Chondrocyte (in vitro differentiated cells): ENCODE results near the gene TIE1. TPM values are rescaled to one million over a fixed set of nuclear protein-coding genes. Genes with fewer than 3 reads are reported as not detected.

Source experiments
- DNase-seq: peaks from one replicate; pipeline ENCODE4 v3.0.0; 2021; ENCODE audit warnings: mixed read lengths, low spot score
- H3K27ac Mint-ChIP-seq: one replicate; pipeline ENCODE4 v1.8.0; 2021; ENCODE audit warnings: mild to moderate bottlenecking, moderate library complexity, mixed read lengths; ENCODE audit not compliant: unreplicated experiment
- H3K27me3 Mint-ChIP-seq: 2 replicates; pipeline ENCODE4 v1.8.0; 2021; ENCODE audit warnings: low read depth, mixed read lengths
- H3K36me3 Mint-ChIP-seq: 2 replicates; pipeline ENCODE4 v1.8.0; 2021; ENCODE audit warnings: low read depth, mixed read lengths
- H3K4me1 Mint-ChIP-seq: 2 replicates; pipeline ENCODE4 v1.8.0; 2021; ENCODE audit warnings: low read depth, mild to moderate bottlenecking, mixed read lengths
- H3K4me3 Mint-ChIP-seq: one replicate; pipeline ENCODE4 v1.8.0; 2021; ENCODE audit warnings: mild to moderate bottlenecking, moderate library complexity, mixed read lengths; ENCODE audit not compliant: unreplicated experiment
- H3K9me3 Mint-ChIP-seq: 2 replicates; pipeline ENCODE4 v1.8.0; 2021; ENCODE audit warnings: low read depth, mixed read lengths
- total RNA-seq: library from RNA; stranded (reverse); gene quantifications from 3 replicates; pipeline ENCODE4 v1.2.1, GENCODE V29; 2021
- TF ChIP-seq, protein P1 (sequence below): fragments of 200-600 bp; sonication (generic); IDR thresholded peaks from 2 replicates; pipeline ENCODE4 v1.5.0; 2021; ENCODE audit warnings: antibody characterized with exemption, mild to moderate bottlenecking, moderate library complexity

The TIE1 gene
- total RNA-seq, 1 donor from 2014 or later, result not detected

- Mint-ChIP-seq H3K27ac (peak overlapping the region; percentile 2), H3K27me3 (peaks cover 2% of the 10 kb centered on the region), H3K4me3 (no peak overlapping the region), H3K36me3 (no peaks in the 10 kb centered on the region), H3K9me3 (no peaks in the 10 kb centered on the region), H3K4me1 (peaks cover 12% of the 10 kb centered on the region)
- peak; percentile 34 for DNase-seq
- TF ChIP-seq, protein P1, sequence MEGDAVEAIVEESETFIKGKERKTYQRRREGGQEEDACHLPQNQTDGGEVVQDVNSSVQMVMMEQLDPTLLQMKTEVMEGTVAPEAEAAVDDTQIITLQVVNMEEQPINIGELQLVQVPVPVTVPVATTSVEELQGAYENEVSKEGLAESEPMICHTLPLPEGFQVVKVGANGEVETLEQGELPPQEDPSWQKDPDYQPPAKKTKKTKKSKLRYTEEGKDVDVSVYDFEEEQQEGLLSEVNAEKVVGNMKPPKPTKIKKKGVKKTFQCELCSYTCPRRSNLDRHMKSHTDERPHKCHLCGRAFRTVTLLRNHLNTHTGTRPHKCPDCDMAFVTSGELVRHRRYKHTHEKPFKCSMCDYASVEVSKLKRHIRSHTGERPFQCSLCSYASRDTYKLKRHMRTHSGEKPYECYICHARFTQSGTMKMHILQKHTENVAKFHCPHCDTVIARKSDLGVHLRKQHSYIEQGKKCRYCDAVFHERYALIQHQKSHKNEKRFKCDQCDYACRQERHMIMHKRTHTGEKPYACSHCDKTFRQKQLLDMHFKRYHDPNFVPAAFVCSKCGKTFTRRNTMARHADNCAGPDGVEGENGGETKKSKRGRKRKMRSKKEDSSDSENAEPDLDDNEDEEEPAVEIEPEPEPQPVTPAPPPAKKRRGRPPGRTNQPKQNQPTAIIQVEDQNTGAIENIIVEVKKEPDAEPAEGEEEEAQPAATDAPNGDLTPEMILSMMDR, result no peak
These were observed 26.5 kb upstream of the TIE1 start for GRCh38 chr1:43274125-43274803.

DNA sequence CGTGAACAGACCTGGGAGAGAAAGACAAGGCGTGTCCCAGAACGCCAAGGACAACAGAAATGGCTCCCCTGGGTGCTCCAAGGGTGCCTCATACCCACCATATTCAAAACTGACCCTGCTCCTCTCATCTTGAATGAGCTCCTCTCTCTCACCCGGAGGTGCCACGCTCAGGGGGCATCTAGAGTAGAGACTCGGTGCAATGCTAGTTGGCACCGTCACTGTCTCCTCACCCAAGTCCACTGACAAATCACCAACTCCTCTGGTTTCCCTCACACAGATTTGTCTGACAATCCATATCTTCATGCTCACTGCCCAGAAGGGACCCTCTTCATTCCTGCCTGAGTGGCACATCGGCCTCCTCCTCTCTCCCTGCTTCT lies 26.0 kb upstream of the TIE1 start:
- Mint-ChIP-seq H3K27ac (peak overlapping the region; percentile 42), H3K9me3 (no peaks in the 10 kb centered on the region), H3K4me3 (no peak overlapping the region), H3K27me3 (peaks cover 2% of the 10 kb centered on the region), H3K36me3 (no peaks in the 10 kb centered on the region), H3K4me1 (peaks cover 12% of the 10 kb centered on the region)
- TF ChIP-seq, protein P1, result no peak
- DNase-seq, result peak; percentile 33

- Mint-ChIP-seq H3K9me3 (no peaks in the 10 kb centered on the region), H3K27ac (no peak overlapping the region), H3K36me3 (no peaks in the 10 kb centered on the region), H3K4me3 (no peak overlapping the region), H3K4me1 (peaks cover 5% of the 10 kb centered on the region), H3K27me3 (peaks cover 2% of the 10 kb centered on the region)
- DNase-seq, result peak; percentile 42
- TF ChIP-seq, protein P1, result no peak
These were observed 24.8 kb upstream of the TIE1 start for GRCh38 chr1:43275826-43276620.

- Mint-ChIP-seq H3K36me3 (no peaks in the 10 kb centered on the region), H3K9me3 (no peaks in the 10 kb centered on the region), H3K4me1 (peaks cover 4% of the 10 kb centered on the region), H3K4me3 (no peak overlapping the region), H3K27me3 (peaks cover 2% of the 10 kb centered on the region), H3K27ac (no peak overlapping the region)
- peak; percentile 29 for DNase-seq
- TF ChIP-seq, protein P1, result no peak
These were observed 24.1 kb upstream of the TIE1 start for GRCh38 chr1:43276673-43277072.

DNA sequence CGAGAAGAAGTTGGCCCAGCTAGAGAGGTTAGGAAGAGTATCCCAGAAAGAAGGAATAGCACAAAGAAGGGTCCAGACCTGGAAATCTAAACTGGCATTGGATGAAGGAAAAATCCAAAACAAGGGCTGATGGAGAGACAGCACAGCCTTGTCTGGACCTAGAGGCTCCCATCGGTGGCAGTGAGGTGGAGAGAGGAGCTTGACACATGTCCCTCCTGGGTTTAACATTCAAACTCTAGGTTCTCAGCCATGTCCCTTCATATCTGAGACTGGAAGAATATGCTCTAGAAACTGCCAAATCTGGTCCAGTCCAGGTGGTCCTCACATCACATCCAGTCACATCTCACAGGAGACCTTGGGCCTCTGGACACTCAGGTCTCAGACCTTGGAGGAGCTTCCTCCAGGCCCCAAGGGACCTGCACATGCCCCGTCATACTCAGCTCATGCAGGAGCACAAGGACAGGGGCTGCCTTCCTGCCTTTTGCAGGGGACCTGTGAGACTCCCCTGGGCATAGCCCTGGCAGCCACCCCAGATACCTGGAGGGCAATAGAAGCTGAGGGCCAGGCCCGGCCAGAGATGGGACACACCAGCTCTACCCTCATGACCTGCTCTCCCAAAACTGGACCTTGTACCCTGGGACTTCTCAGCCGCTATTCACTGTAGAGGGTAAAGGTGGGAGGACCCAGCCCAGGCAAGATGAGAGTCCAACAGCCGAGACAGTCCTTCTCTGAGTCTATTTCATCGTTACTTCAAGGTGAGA lies 23.5 kb upstream of the TIE1 start:
- no peaks in the 10 kb centered on the region for H3K9me3 Mint-ChIP-seq
- H3K4me3 Mint-ChIP-seq, result no peak overlapping the region
- no peaks in the 10 kb centered on the region for H3K27me3 Mint-ChIP-seq
- H3K27ac Mint-ChIP-seq, result no peak overlapping the region
- peak; percentile 77 for DNase-seq
- TF ChIP-seq, protein P1, result no peak
- no peaks in the 10 kb centered on the region for H3K36me3 Mint-ChIP-seq
- peaks cover 4% of the 10 kb centered on the region for H3K4me1 Mint-ChIP-seq
